ENCODE measurements around the gene RNF146.

DNA sequence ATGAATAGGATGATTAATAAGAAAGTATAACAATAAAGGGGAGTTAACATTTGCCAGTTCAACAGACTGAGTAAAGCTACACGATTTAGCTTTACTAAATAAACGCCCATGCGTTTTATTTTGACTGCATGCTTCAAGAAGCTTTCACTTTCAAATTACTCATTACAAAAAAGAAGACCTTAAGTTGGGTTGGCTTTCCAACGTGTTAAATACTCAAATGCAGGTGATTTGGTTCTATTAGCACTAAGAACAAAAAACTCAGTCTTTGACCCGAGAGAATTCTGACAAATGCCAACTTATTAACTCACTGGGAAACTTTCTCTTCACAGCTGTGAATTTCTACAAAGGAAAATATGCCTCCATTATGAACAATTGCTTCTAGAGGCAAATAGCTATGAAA, 24.8 kb downstream of the RNF146 start:
- TF ChIP-seq, protein P1, sequence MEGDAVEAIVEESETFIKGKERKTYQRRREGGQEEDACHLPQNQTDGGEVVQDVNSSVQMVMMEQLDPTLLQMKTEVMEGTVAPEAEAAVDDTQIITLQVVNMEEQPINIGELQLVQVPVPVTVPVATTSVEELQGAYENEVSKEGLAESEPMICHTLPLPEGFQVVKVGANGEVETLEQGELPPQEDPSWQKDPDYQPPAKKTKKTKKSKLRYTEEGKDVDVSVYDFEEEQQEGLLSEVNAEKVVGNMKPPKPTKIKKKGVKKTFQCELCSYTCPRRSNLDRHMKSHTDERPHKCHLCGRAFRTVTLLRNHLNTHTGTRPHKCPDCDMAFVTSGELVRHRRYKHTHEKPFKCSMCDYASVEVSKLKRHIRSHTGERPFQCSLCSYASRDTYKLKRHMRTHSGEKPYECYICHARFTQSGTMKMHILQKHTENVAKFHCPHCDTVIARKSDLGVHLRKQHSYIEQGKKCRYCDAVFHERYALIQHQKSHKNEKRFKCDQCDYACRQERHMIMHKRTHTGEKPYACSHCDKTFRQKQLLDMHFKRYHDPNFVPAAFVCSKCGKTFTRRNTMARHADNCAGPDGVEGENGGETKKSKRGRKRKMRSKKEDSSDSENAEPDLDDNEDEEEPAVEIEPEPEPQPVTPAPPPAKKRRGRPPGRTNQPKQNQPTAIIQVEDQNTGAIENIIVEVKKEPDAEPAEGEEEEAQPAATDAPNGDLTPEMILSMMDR (IDR thresholded peaks at IDR 0.05; ENCODE audit: low read length): no peak
- no peak for TF ChIP-seq EZH2 (optimal IDR thresholded peaks at IDR 0.05; ENCODE audit: low read depth, low read length)
